K562 (cell line): ENCODE data around the gene CCDC106. TPM values are rescaled to one million over a fixed set of nuclear protein-coding genes. Genes with fewer than 3 reads are reported as not detected.

Source experiments
- NKRF ChIP-seq: fragments of 450-650 bp; IDR thresholded peaks from 2 replicates; pipeline ENCODE4 v1.6.1; 2016; ENCODE audit warnings: borderline replicate concordance
- PCBP2 ChIP-seq: fragments of 200-400 bp; formaldehyde crosslinking; IDR thresholded peaks from 2 replicates; pipeline ENCODE4 v1.6.1; 2018; ENCODE audit warnings: low read length, low read depth, mild to moderate bottlenecking, moderate library complexity; ENCODE audit not compliant: poor library complexity, severe bottlenecking
- RBBP5 ChIP-seq: fragments of 200-600 bp; sonication (generic); IDR thresholded peaks from 2 replicates; pipeline ENCODE4 v1.6.1; 2012; ENCODE audit warnings: borderline replicate concordance, mild to moderate bottlenecking, low read length, control low read depth, inconsistent platforms; ENCODE audit not compliant: insufficient read depth, poor library complexity, severe bottlenecking
- RBM15 ChIP-seq: fragments of 200-400 bp; formaldehyde crosslinking; IDR thresholded peaks from 2 replicates; pipeline ENCODE4 v1.6.1; 2018; ENCODE audit warnings: mild to moderate bottlenecking, low read length, moderate library complexity; ENCODE audit not compliant: insufficient read depth
- STAT5A ChIP-seq: IDR thresholded peaks from 2 replicates; pipeline ENCODE4 v1.6.1; 2012; ENCODE audit warnings: low read length, inconsistent platforms, borderline replicate concordance
- ZBTB11 ChIP-seq, 3 experiments: fragments of 200-800 bp in 1 of 3; fragments of 250-450 bp in 1 of 3; fragments of 450-650 bp in 1 of 3; sonication (Bioruptor Pico) in 1 of 3; sonication (Bioruptor generic) in 1 of 3; formaldehyde crosslinking in 1 of 3; IDR thresholded peaks; 2 replicates each; pipeline versions ENCODE4 v1.6.1 to v1.8.0; 2016 to 2022; ENCODE audit warnings: mild to moderate bottlenecking in 2 of 3, missing genetic modification characterization in 2 of 3, missing compliant biosample characterization in 1 of 3, moderate library complexity in 1 of 3
- ZBTB5 ChIP-seq: fragments of 450-650 bp; IDR thresholded peaks from 2 replicates; pipeline ENCODE4 v1.6.1; 2017; ENCODE audit warnings: antibody characterized with exemption
- ZNF561 ChIP-seq: fragments of 450-650 bp; formaldehyde crosslinking; conservative IDR thresholded peaks from 2 replicates; pipeline ENCODE4 v1.4.0; 2020; ENCODE audit warnings: mild to moderate bottlenecking, moderate library complexity
- polyA plus RNA-seq, 8 experiments: library from polyadenylated mRNA; depleted of rRNA in 4 of 8; stranded (reverse) in 5 of 8; unstranded in 3 of 8; fragments of >200 nt; fragmentation: Nextera tagmentation in 2 of 8; fragmentation: Illumina TruSeq in 1 of 8; extraction: Ambion mirVana in 2 of 8; extraction: Trizol in 1 of 8; gene quantifications; 2 replicates each; pipeline versions ENCODE4 v1.2.1 to v1.2.3, GENCODE V29; 2011 to 2014; ENCODE audit warnings: inconsistent platforms in 1 of 8, missing spikeins in 1 of 8
- total RNA-seq, 7 experiments: library from RNA; depleted of rRNA in 6 of 7; stranded (reverse); fragments of >200 nt in 6 of 7; fragmentation: Illumina TruSeq in 2 of 7; extraction: Trizol in 2 of 7; gene quantifications; 2 replicates each; pipeline versions ENCODE4 v1.2.1 to v1.2.3, GENCODE V29; 2011 to 2021; ENCODE audit warnings: low replicate concordance in 1 of 7

CCDC106 gene
- total and polyA plus RNA-seq, 9 of the 15 experiments (the other 6 are each of a cell fraction or from before 2014, with no cell fraction given): 0.10 to 27.5 (median 15.0) TPM; not detected in 1

- TF ChIP-seq NKRF: 0 out of 2 replicates have a peak, but pooled peaks have one; percentile 36
- TF ChIP-seq PCBP2: no peak
- TF ChIP-seq STAT5A: no peak
- no peak for TF ChIP-seq RBM15
- TF ChIP-seq RBBP5: peak; percentile 29
- TF ChIP-seq ZBTB5: no peak
- TF ChIP-seq ZNF561: no peak
- peak in 1 of 3 experiments; percentile 61; a peak in 2 of 6 replicates for TF ChIP-seq ZBTB11 (CRISPR knock-in tag; IDR thresholded peaks at IDR 0.05)
Observed at GRCh38 chr19:55677572-55678028, 29.6 kb downstream of the CCDC106 start (continued).
